GM23338 (cell line): ENCODE results near the gene NME3. TPM values are rescaled to one million over a fixed set of nuclear protein-coding genes. Genes with fewer than 3 reads are reported as not detected.

ENCODE experiments used
- ATAC-seq: fragments of 200-7000 bp; cut with Tn5 transposase; 3 replicates; pipeline ENCODE4 v1.9.1; 2020
- DNase-seq: peaks from one replicate; pipeline ENCODE4 v3.0.0-alpha.2; 2015; ENCODE audit warnings: low spot score
- H2AFZ ChIP-seq: fragments of 200-600 bp; sonication (generic); 2 replicates; pipeline ENCODE4 v1.8.0; 2016; ENCODE audit warnings: antibody characterized with exemption, mild to moderate bottlenecking, moderate library complexity
- H3F3A ChIP-seq: fragments of 200-600 bp; sonication (generic); replicated peaks from 2 replicates; pipeline ENCODE4 v1.8.0; 2017; ENCODE audit warnings: antibody characterized with exemption, mixed run types, low read depth
- H3K27ac ChIP-seq: fragments of 200-600 bp; sonication (generic); 2 replicates; pipeline ENCODE4 v1.6.1; 2016; ENCODE audit warnings: low read depth
- H3K27me3 ChIP-seq: fragments of 200-600 bp; sonication (generic); 2 replicates; pipeline ENCODE4 v1.8.0; 2016; ENCODE audit warnings: mild to moderate bottlenecking, mixed run types, moderate library complexity; ENCODE audit not compliant: insufficient read depth
- H3K36me3 ChIP-seq: fragments of 200-600 bp; sonication (generic); 2 replicates; pipeline ENCODE4 v1.8.0; 2016; ENCODE audit warnings: mild to moderate bottlenecking; ENCODE audit not compliant: insufficient read depth
- H3K4me1 ChIP-seq: fragments of 200-600 bp; sonication (generic); 2 replicates; pipeline ENCODE4 v1.8.0; 2016; ENCODE audit warnings: mild to moderate bottlenecking, moderate library complexity; ENCODE audit not compliant: insufficient read depth
- H3K4me2 ChIP-seq: fragments of 200-600 bp; sonication (generic); 2 replicates; pipeline ENCODE4 v1.7.1; 2017; ENCODE audit warnings: mixed run types
- H3K4me3 ChIP-seq: fragments of 200-600 bp; sonication (generic); 2 replicates; pipeline ENCODE4 v1.6.1; 2016; ENCODE audit warnings: mixed run types
- H3K79me2 ChIP-seq: fragments of 200-600 bp; sonication (generic); replicated peaks from 2 replicates; pipeline ENCODE4 v1.8.0; 2017; ENCODE audit warnings: mild to moderate bottlenecking; ENCODE audit not compliant: insufficient read depth
- H3K9me2 ChIP-seq: fragments of 200-600 bp; sonication (generic); 2 replicates; pipeline ENCODE4 v1.8.0; 2017; ENCODE audit not compliant: insufficient read depth
- H4K20me1 ChIP-seq: fragments of 200-600 bp; sonication (generic); replicated peaks from 2 replicates; pipeline ENCODE4 v1.8.0; 2017; ENCODE audit warnings: mild to moderate bottlenecking; ENCODE audit not compliant: insufficient read depth
- H3K27ac Mint-ChIP-seq: 2 replicates; pipeline ENCODE4 v1.8.0; 2020; ENCODE audit warnings: inconsistent platforms, mild to moderate bottlenecking, moderate library complexity, mixed read lengths
- H3K27me3 Mint-ChIP-seq: 3 replicates; pipeline ENCODE4 v1.8.0; 2022; ENCODE audit warnings: low read depth, mild to moderate bottlenecking, moderate library complexity, mixed read lengths, inconsistent platforms; ENCODE audit not compliant: insufficient read depth, poor library complexity
- H3K36me3 Mint-ChIP-seq: 3 replicates; pipeline ENCODE4 v1.8.0; 2021; ENCODE audit warnings: low read depth, mild to moderate bottlenecking, inconsistent platforms, moderate library complexity, mixed read lengths
- H3K4me1 Mint-ChIP-seq: 3 replicates; pipeline ENCODE4 v1.8.0; 2020; ENCODE audit warnings: mild to moderate bottlenecking, inconsistent platforms, mixed read lengths
- H3K4me3 Mint-ChIP-seq: 3 replicates; pipeline ENCODE4 v1.8.0; 2021; ENCODE audit warnings: moderate library complexity, mild to moderate bottlenecking, inconsistent platforms, mixed read lengths
- H3K9me3 Mint-ChIP-seq: 3 replicates; pipeline ENCODE4 v1.8.0; 2020; ENCODE audit warnings: moderate library complexity, mild to moderate bottlenecking, inconsistent platforms, mixed read lengths
- CREB1 ChIP-seq: fragments of 250-450 bp; sonication (Bioruptor Pico); IDR thresholded peaks from 2 replicates; pipeline ENCODE4 v1.5.0; 2020; ENCODE audit warnings: low read depth, mild to moderate bottlenecking, moderate library complexity
- EZH2phosphoT487 ChIP-seq: fragments of 200-600 bp; sonication (generic); IDR thresholded peaks from one replicate; pipeline ENCODE4 v1.8.1; 2018; ENCODE audit warnings: antibody characterized with exemption; ENCODE audit not compliant: unreplicated experiment
- JUNB ChIP-seq: IDR thresholded peaks from one replicate; pipeline ENCODE4 v1.6.1; 2016; ENCODE audit warnings: antibody characterized with exemption; ENCODE audit not compliant: unreplicated experiment
- NANOG ChIP-seq: IDR thresholded peaks from 2 replicates; pipeline ENCODE4 v1.6.1; 2016; ENCODE audit warnings: antibody characterized with exemption, borderline replicate concordance
- STAT1 ChIP-seq: IDR thresholded peaks from one replicate; pipeline ENCODE4 v1.6.1; 2016; ENCODE audit warnings: antibody characterized with exemption; ENCODE audit not compliant: unreplicated experiment
- ZNF462 ChIP-seq: fragments of 250-450 bp; sonication (Bioruptor Pico); IDR thresholded peaks from 2 replicates; pipeline ENCODE4 v1.5.0; 2020; ENCODE audit warnings: mild to moderate bottlenecking, moderate library complexity
- polyA plus RNA-seq: library from polyadenylated mRNA; unstranded; fragments of >200 nt; fragmentation: Nextera tagmentation; extraction: Ambion mirVana; gene quantifications from 2 replicates; pipeline ENCODE4 v1.2.1, GENCODE V29; 2016
- total RNA-seq: library from RNA; depleted of rRNA; stranded (reverse); fragments of >200 nt; shearing (Covaris generic); gene quantifications from 2 replicates; pipeline ENCODE4 v1.2.3, GENCODE V29; 2014

Gene NME3
- total and polyA plus RNA-seq, 2 experiments from 2014 or later = 95.3 to 130 TPM

- no peak for TF ChIP-seq ZNF462
- TF ChIP-seq STAT1 = no peak
- no peak for TF ChIP-seq CREB1 (CRISPR knock-in tag)
- no peak for TF ChIP-seq EZH2phosphoT487
- TF ChIP-seq JUNB = no peak
Measured at GRCh38 chr16:1808691-1809090, 37.3 kb upstream of the NME3 start (continued).

- ATAC-seq (no peak), DNase-seq (no peak)
- H3F3A ChIP-seq = no peaks in the 10 kb centered on the region
- no peaks in the 10 kb centered on the region; the same call in 1 of the 2 replicates for H4K20me1 ChIP-seq
- Mint-ChIP-seq H3K4me1 (no peaks in the 10 kb centered on the region), H3K27me3 (peaks cover 1% of the 10 kb centered on the region), H3K4me3 (no peak overlapping the region), H3K9me3 (peaks cover 18% of the 10 kb centered on the region; the same call in 2 of the 3 replicates), H3K27ac (no peak overlapping the region), H3K36me3 (peaks cover 40% of the 10 kb centered on the region)
- TF ChIP-seq NANOG = no peak
- TF ChIP-seq JUNB = no peak
- no peak for TF ChIP-seq CREB1 (CRISPR knock-in tag)
- no peaks in the 10 kb centered on the region for H3K27me3 ChIP-seq
- H3K36me3 ChIP-seq = no peaks in the 10 kb centered on the region
- no peaks in the 10 kb centered on the region for H3K9me2 ChIP-seq
- H3K4me2 ChIP-seq = no peak overlapping the region
- no peak overlapping the region for H3K27ac ChIP-seq
- H3K4me3 ChIP-seq = no peak overlapping the region
- no peak overlapping the region for H2AFZ ChIP-seq
- H3K4me1 ChIP-seq = no peaks in the 10 kb centered on the region
- no peaks in the 10 kb centered on the region for H3K79me2 ChIP-seq
Measured at GRCh38 chr16:1807626-1808025, 36.3 kb upstream of the NME3 start.
